ENCODE measurements around the gene ZBTB24. TPM values are rescaled to one million over a fixed set of nuclear protein-coding genes. Genes with fewer than 3 reads are reported as not detected.

The ZBTB24 gene
- total and polyA plus RNA-seq, 2 experiments from 2014 or later = 3.8 to 6.9 TPM

- Histone ChIP-seq H3K9me3 (ENCODE audit: low read depth) (no peaks in the 10 kb centered on the region), H3K4me2 (no peak overlapping the region), H3K36me3 (replicated peaks; ENCODE audit: insufficient read depth, low read depth) (no peaks in the 10 kb centered on the region), H3K79me2 (peaks cover 6% of the 10 kb centered on the region), H3K27me3 (no peaks in the 10 kb centered on the region), H3K27ac (no peak overlapping the region), H4K20me1 (ENCODE audit: insufficient read depth, poor library complexity, severe bottlenecking) (no peaks in the 10 kb centered on the region), H3K4me3 (no peak overlapping the region), H3K4me1 (ENCODE audit: insufficient read depth) (peaks cover 6% of the 10 kb centered on the region), H3K9me2 (replicated peaks; ENCODE audit: insufficient read depth) (no peaks in the 10 kb centered on the region), H2AFZ (no peak overlapping the region)
- 89% methylated on average over 3 of the region's 3 CpGs for WGBS (ENCODE audit: low lambda C conversion rate, missing lambda C conversion rate)
- no peak for DNase-seq (ENCODE audit: low spot score)
- TF ChIP-seq EZH2phosphoT487 (IDR thresholded peaks at IDR 0.05; ENCODE audit: low read depth, severe bottlenecking, unreplicated experiment) (no peak), EZH2 (IDR thresholded peaks at IDR 0.05; ENCODE audit: borderline replicate concordance) (no peak), CTCF (IDR thresholded peaks at IDR 0.05; ENCODE audit: poor library complexity) (no peak)
Measured at GRCh38 chr6:109450801-109451200, 32.2 kb downstream of the ZBTB24 start.

GRCh38 chr6:109449795-109450673 is 33.0 kb downstream of the ZBTB24 start:
- no peak overlapping the region for H3K4me2 ChIP-seq
- H2AFZ ChIP-seq = no peak overlapping the region
- no peaks in the 10 kb centered on the region for H3K9me3 ChIP-seq (ENCODE audit: low read depth)
- TF ChIP-seq CTCF (IDR thresholded peaks at IDR 0.05; ENCODE audit: poor library complexity) (no peak), EZH2 (IDR thresholded peaks at IDR 0.05; ENCODE audit: borderline replicate concordance) (no peak), EZH2phosphoT487 (IDR thresholded peaks at IDR 0.05; ENCODE audit: low read depth, severe bottlenecking, unreplicated experiment) (no peak)
- H3K4me1 ChIP-seq (ENCODE audit: insufficient read depth) = peaks cover 6% of the 10 kb centered on the region
- H3K27ac ChIP-seq = no peak overlapping the region
- DNase-seq (ENCODE audit: low spot score) = no peak
- no peaks in the 10 kb centered on the region for H3K36me3 ChIP-seq (replicated peaks; ENCODE audit: insufficient read depth, low read depth)
- H3K4me3 ChIP-seq = no peak overlapping the region
- H3K27me3 ChIP-seq = no peaks in the 10 kb centered on the region
- no peaks in the 10 kb centered on the region for H4K20me1 ChIP-seq (ENCODE audit: insufficient read depth, poor library complexity, severe bottlenecking)
- WGBS (ENCODE audit: low lambda C conversion rate, missing lambda C conversion rate) = 95% methylated on average over 16 of the region's 16 CpGs
- no peaks in the 10 kb centered on the region for H3K9me2 ChIP-seq (replicated peaks; ENCODE audit: insufficient read depth)
- peaks cover 6% of the 10 kb centered on the region for H3K79me2 ChIP-seq

- no peak overlapping the region for H3K27ac ChIP-seq
- no peaks in the 10 kb centered on the region for H3K27me3 ChIP-seq
- no peaks in the 10 kb centered on the region for H3K9me2 ChIP-seq (replicated peaks; ENCODE audit: insufficient read depth)
- no peak for DNase-seq (ENCODE audit: low spot score)
- no peaks in the 10 kb centered on the region for H3K36me3 ChIP-seq (replicated peaks; ENCODE audit: insufficient read depth, low read depth)
- no peak overlapping the region for H3K4me2 ChIP-seq
- no peaks in the 10 kb centered on the region for H3K9me3 ChIP-seq (ENCODE audit: low read depth)
- peaks cover 1% of the 10 kb centered on the region for H3K4me1 ChIP-seq (ENCODE audit: insufficient read depth)
- no peak overlapping the region for H2AFZ ChIP-seq
- H4K20me1 ChIP-seq (ENCODE audit: insufficient read depth, poor library complexity, severe bottlenecking) = no peaks in the 10 kb centered on the region
- H3K4me3 ChIP-seq = no peak overlapping the region
- 94% methylated on average over 16 of the region's 19 CpGs for WGBS (ENCODE audit: low lambda C conversion rate, missing lambda C conversion rate)
- peaks cover 5% of the 10 kb centered on the region for H3K79me2 ChIP-seq
- TF ChIP-seq CTCF (IDR thresholded peaks at IDR 0.05; ENCODE audit: poor library complexity) (no peak), EZH2phosphoT487 (IDR thresholded peaks at IDR 0.05; ENCODE audit: low read depth, severe bottlenecking, unreplicated experiment) (no peak), EZH2 (IDR thresholded peaks at IDR 0.05; ENCODE audit: borderline replicate concordance) (no peak)
Measured at GRCh38 chr6:109449064-109449794, 33.8 kb downstream of the ZBTB24 start.

All from hepatocyte (in vitro differentiated cells).